ENCODE results near the gene ONECUT3.

GRCh38 chr19:1763648-1764639, 10.6 kb downstream of the ONECUT3 start:
- TF ChIP-seq MAX (CRISPR knock-in tag; IDR thresholded peaks at IDR 0.05) (no peak), CTCF (IDR thresholded peaks at IDR 0.05) (no peak), ZNF423 (CRISPR knock-in tag; IDR thresholded peaks at IDR 0.05) (no peak), SP1 (CRISPR knock-in tag; conservative IDR thresholded peaks at IDR 0.05) (no peak), ATF6 (CRISPR knock-in tag; IDR thresholded peaks at IDR 0.05) (no peak), ZNF138 (CRISPR knock-in tag; conservative IDR thresholded peaks at IDR 0.05) (no peak), OVOL2 (CRISPR knock-in tag; IDR thresholded peaks at IDR 0.05; ENCODE audit: borderline replicate concordance) (no peak), ATF3 (CRISPR knock-in tag; conservative IDR thresholded peaks at IDR 0.05) (no peak), CREB1 (CRISPR knock-in tag; IDR thresholded peaks at IDR 0.05) (no peak), STAT6 (CRISPR knock-in tag; conservative IDR thresholded peaks at IDR 0.05; ENCODE audit: low read depth) (no peak), E2F5 (CRISPR knock-in tag; IDR thresholded peaks at IDR 0.05) (no peak)

Data from WTC11 (cell line).